Astrocyte (in vitro differentiated cells and primary cell): Measurements from ENCODE around the gene AKR1A1. TPM values are rescaled to one million over a fixed set of nuclear protein-coding genes. Genes with fewer than 3 reads are reported as not detected.

Experiments used
- DNase-seq: peaks from one replicate; pipeline ENCODE4 v3.0.0-alpha.2; 2010; ENCODE audit warnings: low read depth
- FAIRE-seq: peaks from 2 replicates; lab custom pipeline; 2011; peaks lifted over from hg19 to GRCh38; lab: Jason Lieb, UNC
- H2AFZ ChIP-seq: 2 replicates; pipeline ENCODE4 v1.6.0; 2012; ENCODE audit warnings: low read depth, low read length, inconsistent platforms
- H3K27ac ChIP-seq: 2 replicates; pipeline ENCODE4 v1.5.1; 2011; ENCODE audit warnings: low read depth, low read length, inconsistent platforms
- H3K27me3 ChIP-seq: 2 replicates; pipeline ENCODE4 v1.6.0; 2011; ENCODE audit warnings: low read length, inconsistent platforms; ENCODE audit not compliant: insufficient read depth
- H3K36me3 ChIP-seq: 2 replicates; pipeline ENCODE4 v1.5.1; 2011; ENCODE audit warnings: low read length, inconsistent platforms; ENCODE audit not compliant: insufficient read depth
- H3K4me1 ChIP-seq: 2 replicates; pipeline ENCODE4 v1.5.1; 2011; ENCODE audit warnings: low read length, inconsistent platforms; ENCODE audit not compliant: insufficient read depth
- H3K4me2 ChIP-seq: 2 replicates; pipeline ENCODE4 v1.6.0; 2012; ENCODE audit warnings: low read length, inconsistent platforms
- H3K4me3 ChIP-seq: 2 replicates; pipeline ENCODE4 v1.5.1; 2011; ENCODE audit warnings: low read depth, mild to moderate bottlenecking, low read length, inconsistent platforms; ENCODE audit not compliant: insufficient read depth
- H3K79me2 ChIP-seq: 2 replicates; pipeline ENCODE4 v1.6.0; 2012; ENCODE audit warnings: mild to moderate bottlenecking, low read length, inconsistent platforms; ENCODE audit not compliant: insufficient read depth
- H3K9ac ChIP-seq: 2 replicates; pipeline ENCODE4 v1.6.0; 2012; ENCODE audit warnings: mild to moderate bottlenecking, low read length, inconsistent platforms
- H3K9me3 ChIP-seq: 2 replicates; pipeline ENCODE4 v1.5.1; 2012; ENCODE audit warnings: low read depth, mild to moderate bottlenecking, low read length, inconsistent platforms; ENCODE audit not compliant: insufficient read depth
- H4K20me1 ChIP-seq: 2 replicates; pipeline ENCODE4 v1.6.0; 2012; ENCODE audit warnings: low read length, inconsistent platforms; ENCODE audit not compliant: insufficient read depth
- H3K27ac Mint-ChIP-seq: one replicate; pipeline ENCODE4 v1.8.0; 2021; ENCODE audit warnings: mild to moderate bottlenecking, mixed read lengths; ENCODE audit not compliant: unreplicated experiment
- H3K27me3 Mint-ChIP-seq: one replicate; pipeline ENCODE4 v1.8.0; 2021; ENCODE audit warnings: low read depth, mixed read lengths; ENCODE audit not compliant: unreplicated experiment
- H3K36me3 Mint-ChIP-seq: one replicate; pipeline ENCODE4 v1.8.0; 2021; ENCODE audit warnings: low read depth, mixed read lengths; ENCODE audit not compliant: unreplicated experiment
- H3K4me1 Mint-ChIP-seq: one replicate; pipeline ENCODE4 v1.8.0; 2021; ENCODE audit warnings: low read depth, mixed read lengths; ENCODE audit not compliant: unreplicated experiment
- H3K4me3 Mint-ChIP-seq: one replicate; pipeline ENCODE4 v1.8.0; 2021; ENCODE audit warnings: mild to moderate bottlenecking, moderate library complexity, mixed read lengths; ENCODE audit not compliant: unreplicated experiment
- H3K9me3 Mint-ChIP-seq: one replicate; pipeline ENCODE4 v1.8.0; 2021; ENCODE audit warnings: mild to moderate bottlenecking, mixed read lengths; ENCODE audit not compliant: unreplicated experiment
- CTCF ChIP-seq: IDR thresholded peaks from 2 replicates; pipeline ENCODE4 v1.5.1; 2011; ENCODE audit warnings: low read depth, mild to moderate bottlenecking, inconsistent platforms, low read length, moderate library complexity; ENCODE audit not compliant: insufficient read depth
- EZH2 ChIP-seq: IDR thresholded peaks from 2 replicates; pipeline ENCODE4 v1.6.1; 2012; ENCODE audit warnings: mild to moderate bottlenecking, low read length, inconsistent platforms; ENCODE audit not compliant: insufficient read depth
- total RNA-seq: library from RNA; stranded (reverse); gene quantifications from 2 replicates; pipeline ENCODE4 v1.2.1, GENCODE V29; 2021

The AKR1A1 gene
- total RNA-seq, 1 donor from 2014 or later, result 118 TPM

GRCh38 chr1:45545019-45545493 lies 5.6 kb upstream of the AKR1A1 start:
- Mint-ChIP-seq H3K4me3 (no peak overlapping the region), H3K36me3 (no peaks in the 10 kb centered on the region), H3K27ac (no peak overlapping the region), H3K4me1 (peaks cover 16% of the 10 kb centered on the region), H3K9me3 (no peaks in the 10 kb centered on the region), H3K27me3 (no peaks in the 10 kb centered on the region)
- no peaks in the 10 kb centered on the region for H4K20me1 ChIP-seq
- H3K4me3 ChIP-seq, result no peak overlapping the region
- DNase-seq (no peak), FAIRE-seq (no peak)
- no peaks in the 10 kb centered on the region for H3K9me3 ChIP-seq
- H3K27me3 ChIP-seq, result no peaks in the 10 kb centered on the region
- H3K27ac ChIP-seq, result no peak overlapping the region
- TF ChIP-seq CTCF, result no peak
- TF ChIP-seq EZH2, result no peak
- H3K36me3 ChIP-seq, result no peaks in the 10 kb centered on the region
- no peak overlapping the region for H3K4me2 ChIP-seq
- H2AFZ ChIP-seq, result no peak overlapping the region
- H3K4me1 ChIP-seq, result no peaks in the 10 kb centered on the region
- H3K9ac ChIP-seq, result no peak overlapping the region
- no peaks in the 10 kb centered on the region for H3K79me2 ChIP-seq

- Mint-ChIP-seq H3K9me3 (no peaks in the 10 kb centered on the region), H3K36me3 (no peaks in the 10 kb centered on the region), H3K4me3 (no peak overlapping the region), H3K27me3 (no peaks in the 10 kb centered on the region), H3K27ac (no peak overlapping the region), H3K4me1 (peaks cover 16% of the 10 kb centered on the region)
- no peak for FAIRE-seq
- Histone ChIP-seq H3K4me3 (no peak overlapping the region), H4K20me1 (no peaks in the 10 kb centered on the region), H3K27ac (no peak overlapping the region), H3K27me3 (no peaks in the 10 kb centered on the region), H3K9ac (no peak overlapping the region), H3K36me3 (no peaks in the 10 kb centered on the region), H2AFZ (no peak overlapping the region), H3K9me3 (no peaks in the 10 kb centered on the region), H3K79me2 (peaks cover 5% of the 10 kb centered on the region), H3K4me2 (no peak overlapping the region), H3K4me1 (peaks cover 3% of the 10 kb centered on the region)
- DNase-seq, result no peak
- TF ChIP-seq EZH2 (no peak), CTCF (no peak)
Observed at GRCh38 chr1:45545553-45546310, 4.9 kb upstream of the AKR1A1 start.

GRCh38 chr1:45551684-45552083 lies 1.1 kb downstream of the AKR1A1 start:
- peaks cover 9% of the 10 kb centered on the region for H3K4me1 Mint-ChIP-seq
- H3K4me3 Mint-ChIP-seq, result peak overlapping the region; percentile 98
- peak overlapping the region; percentile 92 for H3K4me3 ChIP-seq
- H2AFZ ChIP-seq, result no peak overlapping the region
- peaks cover 28% of the 10 kb centered on the region for H4K20me1 ChIP-seq
- no peaks in the 10 kb centered on the region for H3K9me3 Mint-ChIP-seq
- H3K27me3 Mint-ChIP-seq, result no peaks in the 10 kb centered on the region
- no peak overlapping the region for H3K27ac Mint-ChIP-seq
- no peak for TF ChIP-seq CTCF
- H3K27me3 ChIP-seq, result no peaks in the 10 kb centered on the region
- peaks cover 8% of the 10 kb centered on the region for H3K36me3 ChIP-seq
- H3K9me3 ChIP-seq, result no peaks in the 10 kb centered on the region
- peak overlapping the region; percentile 87 for H3K9ac ChIP-seq
- H3K4me2 ChIP-seq, result peak overlapping the region; percentile 86
- H3K36me3 Mint-ChIP-seq, result peaks cover 3% of the 10 kb centered on the region
- FAIRE-seq (no peak), DNase-seq (no peak)
- H3K4me1 ChIP-seq, result peaks cover 13% of the 10 kb centered on the region
- peaks cover 51% of the 10 kb centered on the region for H3K79me2 ChIP-seq
- no peak overlapping the region for H3K27ac ChIP-seq
